G401 (cell line): Measurements from ENCODE around the gene FAM161A. TPM values are rescaled to one million over a fixed set of nuclear protein-coding genes. Genes with fewer than 3 reads are reported as not detected.
"Not testable (repeated sequence)": the region's sequence is repeated elsewhere in the genome, so short reads cannot be mapped to it uniquely, and the experiment has no call there.

ENCODE experiments used
- DNase-seq: peaks from one replicate; pipeline ENCODE4 v3.0.0-alpha.2; 2015; ENCODE audit warnings: low spot score
- in situ Hi-C: cut with HindIII; loops from 2 replicates; pipeline ENCODE4 v1.10.0; 2016; ENCODE audit warnings: low sequenced_read_pairs, mixed read lengths
- total RNA-seq: library from RNA; depleted of rRNA; stranded (reverse); fragments of >200 nt; shearing (Covaris generic); gene quantifications from 2 replicates; pipeline ENCODE4 v1.2.3, GENCODE V29; 2014; rRNA removed

The FAM161A gene, protein sequence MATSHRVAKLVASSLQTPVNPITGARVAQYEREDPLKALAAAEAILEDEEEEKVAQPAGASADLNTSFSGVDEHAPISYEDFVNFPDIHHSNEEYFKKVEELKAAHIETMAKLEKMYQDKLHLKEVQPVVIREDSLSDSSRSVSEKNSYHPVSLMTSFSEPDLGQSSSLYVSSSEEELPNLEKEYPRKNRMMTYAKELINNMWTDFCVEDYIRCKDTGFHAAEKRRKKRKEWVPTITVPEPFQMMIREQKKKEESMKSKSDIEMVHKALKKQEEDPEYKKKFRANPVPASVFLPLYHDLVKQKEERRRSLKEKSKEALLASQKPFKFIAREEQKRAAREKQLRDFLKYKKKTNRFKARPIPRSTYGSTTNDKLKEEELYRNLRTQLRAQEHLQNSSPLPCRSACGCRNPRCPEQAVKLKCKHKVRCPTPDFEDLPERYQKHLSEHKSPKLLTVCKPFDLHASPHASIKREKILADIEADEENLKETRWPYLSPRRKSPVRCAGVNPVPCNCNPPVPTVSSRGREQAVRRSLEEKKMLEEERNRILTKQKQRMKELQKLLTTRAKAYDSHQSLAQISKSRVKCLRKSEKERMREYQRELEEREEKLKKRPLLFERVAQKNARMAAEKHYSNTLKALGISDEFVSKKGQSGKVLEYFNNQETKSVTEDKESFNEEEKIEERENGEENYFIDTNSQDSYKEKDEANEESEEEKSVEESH
- total RNA-seq = 8.6 and 11.2 TPM in 2 replicates

- in situ Hi-C loops = no loop called here
- peak; percentile 90 for DNase-seq
Measured at GRCh38 chr2:61853847-61854563, at the start of gene FAM161A. Gene FAM161A, minus strand, starts transcription at chr2:61854060. Its CDS starts 19 bp downstream, at chr2:61854041.

- in situ Hi-C loops = no loop called here
- no peak for DNase-seq
Measured at GRCh38 chr2:61900281-61900680, 46.4 kb upstream of the FAM161A start.

- in situ Hi-C loops = no loop called here
- no peak for DNase-seq
Measured at GRCh38 chr2:61898810-61899209, 45.0 kb upstream of the FAM161A start.

GRCh38 chr2:61888267-61889055 is 34.6 kb upstream of the FAM161A start, which contains the start of gene CCT4:
Gene CCT4, minus strand, starts transcription at chr2:61888656. Its CDS starts 149 bp downstream, at chr2:61888507.
- in situ Hi-C loops = no loop called here
- DNase-seq = peak; percentile 84

DNA sequence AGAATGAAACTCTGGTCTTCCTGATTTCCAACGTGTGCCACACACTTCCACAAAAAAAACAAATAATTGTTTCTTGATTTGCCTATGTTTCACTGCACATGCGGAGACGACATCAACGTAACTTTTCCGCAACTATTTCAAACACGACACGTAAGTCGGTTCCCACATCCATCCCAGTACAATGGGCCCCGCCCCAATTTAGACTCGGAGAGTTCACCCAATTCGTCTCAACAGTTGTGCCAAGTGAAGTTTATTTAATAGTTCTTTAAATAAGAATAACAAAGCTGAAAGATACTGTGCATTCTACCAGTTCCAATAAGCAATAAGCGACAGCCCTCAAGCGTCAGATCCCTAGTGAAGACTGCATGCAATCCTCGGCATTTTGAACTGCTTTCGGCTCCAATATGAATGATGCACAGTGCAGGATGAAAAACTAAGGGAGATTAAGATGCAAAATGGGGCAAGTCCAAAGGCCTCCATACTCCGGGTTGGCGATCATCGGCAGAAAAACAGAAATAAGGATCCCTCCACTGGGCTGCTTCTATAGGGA is 33.9 kb upstream of the FAM161A start:
- in situ Hi-C loops = no loop called here
- DNase-seq = no peak

DNA sequence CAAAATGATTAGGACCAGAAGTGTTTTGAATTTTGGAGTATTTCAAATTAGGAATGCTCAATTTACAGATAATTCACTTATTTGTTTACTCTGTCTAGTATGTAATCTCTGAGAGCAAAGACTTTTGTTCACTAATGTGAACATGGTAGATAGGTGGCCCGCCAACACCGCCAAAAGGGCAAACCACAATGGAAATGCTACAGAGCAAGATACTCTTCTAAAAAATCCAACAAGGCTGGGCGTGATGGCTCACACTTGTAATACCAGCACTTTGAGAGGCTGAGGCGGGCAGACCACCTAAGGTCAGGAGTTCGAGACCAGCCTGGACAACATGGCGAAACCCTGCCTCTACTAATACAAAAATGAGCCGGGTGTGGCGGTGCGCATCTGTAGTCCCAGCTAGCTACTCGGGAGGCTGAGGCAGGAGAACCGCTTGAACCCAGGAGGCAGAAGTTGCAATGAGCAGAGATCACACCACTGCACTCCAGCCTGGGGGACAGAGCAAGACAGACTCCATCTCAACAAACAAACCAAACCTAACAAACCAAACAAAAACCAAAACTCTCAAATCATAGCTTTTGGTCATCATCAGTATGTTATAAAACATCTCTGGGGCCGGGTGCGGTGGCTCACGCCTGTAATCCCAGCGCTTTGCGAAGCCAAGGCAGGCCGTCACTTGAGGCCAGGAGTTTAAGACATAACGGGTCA is 32.2 kb upstream of the FAM161A start:
- in situ Hi-C loops = no loop called here
- DNase-seq = no peak

DNA sequence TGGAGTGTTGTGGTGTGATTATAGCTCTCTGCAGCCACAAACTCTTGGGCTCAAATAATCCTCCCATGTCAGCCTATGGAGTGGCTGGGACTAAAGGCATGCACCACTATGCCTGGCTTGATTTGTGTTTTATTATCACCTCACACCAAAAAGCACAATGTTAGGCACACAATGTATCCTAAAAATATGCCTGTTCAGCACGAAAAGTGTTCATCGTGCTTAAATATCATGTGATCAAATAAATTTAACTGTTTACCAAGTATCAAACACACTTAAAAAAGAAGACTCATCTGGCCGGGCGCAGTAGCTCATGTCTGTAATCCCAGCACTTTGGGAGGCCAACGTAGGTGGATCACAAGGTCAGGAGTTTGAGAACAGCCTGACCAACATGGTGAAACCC is 29.0 kb upstream of the FAM161A start:
- DNase-seq = no peak
- in situ Hi-C loops = no loop called here

GRCh38 chr2:61879351-61879750 is 25.5 kb upstream of the FAM161A start:
- in situ Hi-C loops, DNase-seq: not testable (repeated sequence)

- in situ Hi-C loops = no loop called here
- DNase-seq = no peak
Measured at GRCh38 chr2:61878761-61879160, 24.9 kb upstream of the FAM161A start.

- in situ Hi-C loops = no loop called here
- no peak for DNase-seq
Measured at GRCh38 chr2:61877571-61878245, 23.8 kb upstream of the FAM161A start.

- DNase-seq = no peak
- in situ Hi-C loops = no loop called here
Measured at GRCh38 chr2:61876400-61876799, 22.5 kb upstream of the FAM161A start.

DNA sequence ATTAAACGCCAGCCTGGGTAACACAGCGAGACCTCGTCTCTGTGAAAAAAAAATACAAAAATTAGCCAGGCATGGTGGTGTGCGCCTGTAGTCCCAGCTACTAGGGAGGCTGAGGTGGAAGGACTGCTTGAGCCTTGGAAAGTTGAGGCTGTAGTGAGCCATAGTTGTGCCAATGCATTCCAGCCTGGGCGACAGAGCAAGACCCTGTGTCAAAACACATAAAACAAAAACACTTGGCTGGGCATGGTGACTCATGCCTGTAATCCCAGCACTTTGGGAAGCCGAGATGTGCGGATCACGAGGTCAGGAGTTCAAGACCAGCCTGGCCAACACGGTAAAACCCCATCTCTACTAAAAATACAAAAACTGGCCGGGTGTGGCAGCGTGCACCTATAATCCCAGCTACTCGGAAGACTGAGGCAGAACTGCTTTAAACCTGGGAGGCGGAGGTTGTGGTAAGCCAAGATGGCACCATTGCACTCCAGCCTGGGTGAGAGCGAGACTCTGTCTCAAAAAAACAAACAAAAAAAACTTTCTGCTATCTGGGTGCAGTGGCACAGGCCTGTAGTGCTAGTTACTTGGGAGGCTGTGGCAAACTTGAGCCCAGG is 12.7 kb upstream of the FAM161A start:
- in situ Hi-C loops, DNase-seq: not testable (repeated sequence)

GRCh38 chr2:61862085-61862484 is 8.2 kb upstream of the FAM161A start:
- in situ Hi-C loops = no loop called here
- no peak for DNase-seq

- DNase-seq = no peak
- in situ Hi-C loops = no loop called here
Measured at GRCh38 chr2:61857224-61857623, 3.4 kb upstream of the FAM161A start.

GRCh38 chr2:61855318-61855613 is 1.4 kb upstream of the FAM161A start:
- no peak for DNase-seq
- in situ Hi-C loops = no loop called here

DNA sequence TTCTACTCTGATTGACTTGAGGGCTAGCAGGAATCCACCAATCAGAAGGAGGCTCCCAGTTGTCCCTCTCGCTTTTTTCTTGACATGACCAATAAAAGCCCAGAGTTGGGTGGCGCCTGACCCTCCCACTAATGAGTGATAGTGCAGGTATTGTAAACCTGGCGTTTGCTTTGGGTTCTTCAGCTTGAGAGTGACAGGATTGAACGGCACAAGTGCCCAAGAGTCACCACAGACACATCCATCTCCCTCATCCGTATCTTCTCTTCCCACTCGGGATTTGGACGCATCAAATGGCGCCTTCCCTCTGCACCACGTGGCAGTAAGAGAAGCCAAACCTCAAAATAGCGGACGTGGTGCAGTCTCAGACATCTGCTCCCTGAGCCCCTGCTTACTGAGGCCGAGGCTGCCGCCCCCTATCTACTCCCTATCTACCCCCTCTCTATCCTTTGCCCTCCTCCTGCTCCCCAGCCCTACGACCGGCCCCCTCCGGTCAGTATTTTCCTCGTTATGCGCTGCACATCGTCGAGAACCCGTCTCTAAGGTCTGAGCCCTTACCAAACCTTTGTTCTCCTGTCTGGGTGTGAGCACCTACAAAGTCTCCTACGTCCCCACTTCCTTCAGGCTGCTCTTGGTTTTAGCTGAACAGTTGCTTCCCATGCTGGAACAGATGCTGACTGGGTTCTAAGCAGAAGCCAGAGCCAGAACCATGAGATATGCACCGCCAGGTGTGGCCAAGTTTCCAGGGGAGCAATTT is 881 bp upstream of the FAM161A start:
- in situ Hi-C loops = no loop called here
- DNase-seq = peak; percentile 100
